Astrocyte of the spinal cord (primary cell): ENCODE results near the gene TGM6.
"Not testable (repeated sequence)": the region's sequence is repeated elsewhere in the genome, so short reads cannot be mapped to it uniquely, and the experiment has no call there.

ENCODE experiments used
- DNase-seq: peaks from one replicate; pipeline ENCODE4 v3.0.0; 2011; ENCODE audit warnings: low read depth, low spot score
- H3K4me3 ChIP-seq: 2 replicates; pipeline ENCODE4 v1.5.1; 2011; ENCODE audit warnings: low read depth, mild to moderate bottlenecking, low read length, moderate library complexity
- in situ Hi-C: cut with HindIII; loops from 2 replicates; pipeline ENCODE4 v1.10.0; 2017; ENCODE audit warnings: low sequenced_read_pairs
- TF ChIP-seq, protein P1 (sequence below): IDR thresholded peaks from 2 replicates; pipeline ENCODE4 v1.5.1; 2012; ENCODE audit warnings: low read depth, mild to moderate bottlenecking, low read length, inconsistent platforms

The TGM6 gene

GRCh38 chr20:2405693-2406065 is 25.0 kb downstream of the TGM6 start:
- no peak overlapping the region for H3K4me3 ChIP-seq
- TF ChIP-seq, protein P1, sequence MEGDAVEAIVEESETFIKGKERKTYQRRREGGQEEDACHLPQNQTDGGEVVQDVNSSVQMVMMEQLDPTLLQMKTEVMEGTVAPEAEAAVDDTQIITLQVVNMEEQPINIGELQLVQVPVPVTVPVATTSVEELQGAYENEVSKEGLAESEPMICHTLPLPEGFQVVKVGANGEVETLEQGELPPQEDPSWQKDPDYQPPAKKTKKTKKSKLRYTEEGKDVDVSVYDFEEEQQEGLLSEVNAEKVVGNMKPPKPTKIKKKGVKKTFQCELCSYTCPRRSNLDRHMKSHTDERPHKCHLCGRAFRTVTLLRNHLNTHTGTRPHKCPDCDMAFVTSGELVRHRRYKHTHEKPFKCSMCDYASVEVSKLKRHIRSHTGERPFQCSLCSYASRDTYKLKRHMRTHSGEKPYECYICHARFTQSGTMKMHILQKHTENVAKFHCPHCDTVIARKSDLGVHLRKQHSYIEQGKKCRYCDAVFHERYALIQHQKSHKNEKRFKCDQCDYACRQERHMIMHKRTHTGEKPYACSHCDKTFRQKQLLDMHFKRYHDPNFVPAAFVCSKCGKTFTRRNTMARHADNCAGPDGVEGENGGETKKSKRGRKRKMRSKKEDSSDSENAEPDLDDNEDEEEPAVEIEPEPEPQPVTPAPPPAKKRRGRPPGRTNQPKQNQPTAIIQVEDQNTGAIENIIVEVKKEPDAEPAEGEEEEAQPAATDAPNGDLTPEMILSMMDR, result no peak
- DNase-seq, result no peak
- in situ Hi-C loops, result no loop called here

DNA sequence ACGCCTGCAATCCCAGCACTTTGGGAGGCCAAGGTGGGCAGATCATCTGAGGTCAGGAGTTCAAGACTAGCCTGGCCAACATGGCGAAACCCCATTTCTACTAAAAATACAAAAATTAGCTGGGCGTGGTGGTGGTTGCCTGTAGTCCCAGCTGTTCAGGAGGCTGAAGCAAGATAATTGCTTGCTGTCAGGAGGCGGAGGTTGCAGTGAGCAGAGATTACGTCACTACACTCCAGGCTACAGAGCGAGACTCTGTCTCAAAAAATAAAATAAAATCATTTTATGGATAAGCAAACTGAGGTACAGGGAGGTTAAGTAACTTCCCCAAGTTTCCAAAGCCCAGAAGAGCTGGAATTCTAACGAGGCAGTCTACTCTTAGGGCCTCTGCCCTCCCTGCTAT is 26.7 kb downstream of the TGM6 start:
- H3K4me3 ChIP-seq, in situ Hi-C loops, DNase-seq: not testable (repeated sequence)

DNA sequence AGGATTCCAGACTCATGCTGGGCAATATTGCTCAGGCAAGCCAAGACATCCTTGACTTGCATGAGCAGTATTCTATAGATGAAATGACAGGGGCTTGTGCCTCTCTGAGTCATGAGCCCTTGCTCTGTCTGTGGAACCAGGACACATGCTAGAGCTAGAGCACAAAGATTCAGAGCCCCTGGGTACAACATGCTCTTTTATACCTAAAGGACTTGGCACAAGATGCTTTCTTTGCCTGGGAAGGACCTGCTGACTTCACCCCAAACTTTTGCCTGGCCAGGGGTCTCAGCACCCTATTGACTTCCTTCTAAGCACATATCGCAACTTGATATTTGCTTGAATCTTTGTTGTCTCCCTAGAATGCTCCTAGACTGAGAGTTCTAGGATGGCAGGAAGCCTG is 27.4 kb downstream of the TGM6 start:
- H3K4me3 ChIP-seq, result no peak overlapping the region
- no peak for DNase-seq
- in situ Hi-C loops, result no loop called here
- TF ChIP-seq, protein P1, result no peak

GRCh38 chr20:2416541-2417212 is 36.0 kb downstream of the TGM6 start:
- TF ChIP-seq, protein P1, result no peak
- H3K4me3 ChIP-seq, result no peak overlapping the region
- in situ Hi-C loops, result no loop called here
- DNase-seq, result no peak

GRCh38 chr20:2417213-2417541 is 36.5 kb downstream of the TGM6 start:
- no peak for DNase-seq
- TF ChIP-seq, protein P1, result no peak
- in situ Hi-C loops, result no loop called here
- H3K4me3 ChIP-seq, result no peak overlapping the region

- TF ChIP-seq, protein P1, result no peak
- no peak for DNase-seq
- no peak overlapping the region for H3K4me3 ChIP-seq
- in situ Hi-C loops, result no loop called here
These were observed 37.7 kb downstream of the TGM6 start for GRCh38 chr20:2418388-2418787.

- H3K4me3 ChIP-seq, result no peak overlapping the region
- in situ Hi-C loops, result no loop called here
- no peak for DNase-seq
- TF ChIP-seq, protein P1, result no peak
These were observed 39.8 kb downstream of the TGM6 start for GRCh38 chr20:2420510-2420909.
